Testis (tissue), 3 donors: ENCODE data around the gene PAK1. TPM values are rescaled to one million over a fixed set of nuclear protein-coding genes. Genes with fewer than 3 reads are reported as not detected.
"Not testable (repeated sequence)": the region's sequence is repeated elsewhere in the genome, so short reads cannot be mapped to it uniquely, and the experiment has no call there.

ENCODE experiments used
- DNase-seq: peaks from one replicate; pipeline ENCODE4 v3.0.0-alpha.2; 2019
- H3K27ac ChIP-seq, 2 donors: fragments of 200-600 bp; sonication (generic); one replicate each; pipeline ENCODE4 v1.5.1; 2019
- H3K27me3 ChIP-seq: fragments of 200-600 bp; sonication (generic); one replicate; pipeline ENCODE4 v1.5.1; 2019
- H3K36me3 ChIP-seq: fragments of 200-600 bp; sonication (generic); one replicate; pipeline ENCODE4 v1.5.1; 2017; ENCODE audit warnings: low read depth; ENCODE audit errors: missing control alignments
- H3K4me1 ChIP-seq: fragments of 200-600 bp; sonication (generic); one replicate; pipeline ENCODE4 v1.5.1; 2019
- H3K4me3 ChIP-seq, 2 donors: fragments of 200-600 bp; sonication (generic); one replicate each; pipeline ENCODE4 v1.5.1; 2017 to 2019
- H3K9me3 ChIP-seq: fragments of 200-600 bp; sonication (generic); one replicate; pipeline ENCODE4 v1.5.1; 2017
- POLR2A ChIP-seq: fragments of 450-650 bp; IDR thresholded peaks from one replicate; pipeline ENCODE4 v1.6.1; 2017; ENCODE audit warnings: antibody characterized with exemption, mild to moderate bottlenecking, moderate library complexity
- WGBS, 2 donors: methylation state at CpG; one replicate each; pipeline ENCODE4 v1.1.5; 2018; 5-methylcytosine and 5-hydroxymethylcytosine counted together
- intact Hi-C: fragments of 100-400 bp; cut with DNase I; formaldehyde crosslinking; loops from one replicate; pipeline ENCODE4 v1.15.1; 2023; ENCODE audit warnings: low total_unique reads
- polyA plus RNA-seq: library from polyadenylated mRNA; stranded (reverse); fragments of 350-450 nt; fragmentation: Illumina TruSeq; extraction: RNeasy Lipid Tissue Mini Kit (QIAGEN cat#74804); gene quantifications from one replicate; pipeline ENCODE4 v1.2.3, GENCODE V29; 2014; ENCODE audit warnings: low read depth, low replicate concordance; ENCODE audit not compliant: insufficient read depth
- total RNA-seq, 2 donors: library from RNA; depleted of rRNA; stranded (reverse); fragments of >200 nt; gene quantifications; one replicate each; pipeline ENCODE4 v1.2.3, GENCODE V29; 2016
- TF ChIP-seq, protein P1 (sequence below), 3 experiments: fragments of 450-650 bp in 2 of 3; fragments of 200-600 bp in 1 of 3; sonication (generic) in 1 of 3; IDR thresholded peaks; one replicate each; pipeline ENCODE4 v1.5.1; 2016 to 2019; ENCODE audit warnings: antibody characterized with exemption in 3 of 3, mild to moderate bottlenecking in 2 of 3, moderate library complexity in 1 of 3

The PAK1 gene
- total and polyA plus RNA-seq, 3 donors from 2014 or later: 60.1 to 80.9 (median 63.2) TPM

DNA sequence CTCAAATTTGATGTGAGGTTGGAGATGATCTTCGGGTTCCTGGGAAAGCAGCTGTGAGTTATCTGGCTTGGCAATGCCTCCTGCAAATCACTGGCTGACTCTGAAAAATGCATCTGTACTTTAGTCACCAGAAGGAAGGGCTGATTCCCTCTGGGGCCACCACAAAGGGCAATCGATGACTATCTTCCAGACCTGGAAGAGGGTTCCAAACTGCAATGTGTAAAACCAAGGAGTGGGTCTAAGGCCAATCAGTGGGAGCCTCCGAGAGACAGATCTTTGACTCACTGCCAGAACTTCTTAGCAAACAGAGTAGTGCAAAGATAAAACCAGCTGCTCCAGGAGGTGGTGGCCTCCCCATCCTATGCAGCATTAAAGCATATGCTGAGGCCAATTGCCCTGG, 29.1 kb upstream of the PAK1 start:
- intact Hi-C loops: no loop called here
- Histone ChIP-seq H3K9me3 (no peaks in the 10 kb centered on the region), H3K27me3 (no peaks in the 10 kb centered on the region), H3K4me3 (no peak overlapping the region), H3K36me3 (no peaks in the 10 kb centered on the region), H3K27ac (no peak overlapping the region), H3K4me1 (no peaks in the 10 kb centered on the region)
- 25 to 55% methylated on average over 3 of the region's 3 CpGs for WGBS, 2 donors
- DNase-seq: no peak
- no peak for TF ChIP-seq POLR2A
- TF ChIP-seq, protein P1, sequence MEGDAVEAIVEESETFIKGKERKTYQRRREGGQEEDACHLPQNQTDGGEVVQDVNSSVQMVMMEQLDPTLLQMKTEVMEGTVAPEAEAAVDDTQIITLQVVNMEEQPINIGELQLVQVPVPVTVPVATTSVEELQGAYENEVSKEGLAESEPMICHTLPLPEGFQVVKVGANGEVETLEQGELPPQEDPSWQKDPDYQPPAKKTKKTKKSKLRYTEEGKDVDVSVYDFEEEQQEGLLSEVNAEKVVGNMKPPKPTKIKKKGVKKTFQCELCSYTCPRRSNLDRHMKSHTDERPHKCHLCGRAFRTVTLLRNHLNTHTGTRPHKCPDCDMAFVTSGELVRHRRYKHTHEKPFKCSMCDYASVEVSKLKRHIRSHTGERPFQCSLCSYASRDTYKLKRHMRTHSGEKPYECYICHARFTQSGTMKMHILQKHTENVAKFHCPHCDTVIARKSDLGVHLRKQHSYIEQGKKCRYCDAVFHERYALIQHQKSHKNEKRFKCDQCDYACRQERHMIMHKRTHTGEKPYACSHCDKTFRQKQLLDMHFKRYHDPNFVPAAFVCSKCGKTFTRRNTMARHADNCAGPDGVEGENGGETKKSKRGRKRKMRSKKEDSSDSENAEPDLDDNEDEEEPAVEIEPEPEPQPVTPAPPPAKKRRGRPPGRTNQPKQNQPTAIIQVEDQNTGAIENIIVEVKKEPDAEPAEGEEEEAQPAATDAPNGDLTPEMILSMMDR (IDR thresholded peaks at IDR 0.05): no peak

DNA sequence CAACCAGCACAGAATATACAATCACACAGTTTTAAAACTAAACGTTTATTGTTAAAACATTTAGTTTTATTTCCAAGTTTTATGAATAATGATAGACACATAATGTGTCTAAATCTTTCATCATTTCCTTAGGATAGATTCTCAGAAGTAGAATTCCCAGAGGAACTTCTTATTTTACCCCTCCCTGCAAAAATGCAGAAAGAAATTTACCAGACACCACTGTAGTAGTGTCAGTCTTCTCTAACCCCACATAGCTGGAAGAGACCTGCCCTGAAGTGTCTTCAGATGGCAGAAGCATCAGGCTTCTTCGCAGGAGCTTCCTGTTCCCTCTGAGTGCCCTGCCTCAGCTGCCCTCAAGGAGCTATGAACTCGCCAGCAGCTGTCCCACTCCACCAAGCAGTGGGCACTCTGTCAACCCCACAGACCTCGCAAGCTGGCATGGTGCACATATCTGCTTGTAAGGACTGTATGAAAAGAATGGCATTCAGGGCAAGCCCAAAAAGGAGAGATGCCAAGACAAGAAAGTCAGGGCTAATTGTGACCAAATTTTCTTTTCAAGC, 28.5 kb upstream of the PAK1 start:
- intact Hi-C loops: no loop called here
- no peak for DNase-seq
- WGBS, 2 donors: 73 to 76% methylated on average over 4 of the region's 4 CpGs
- H3K4me3 ChIP-seq: no peak overlapping the region
- H3K36me3 ChIP-seq: no peaks in the 10 kb centered on the region
- no peak for TF ChIP-seq POLR2A
- TF ChIP-seq, protein P1 (IDR thresholded peaks at IDR 0.05): no peak
- no peaks in the 10 kb centered on the region for H3K27me3 ChIP-seq
- H3K27ac ChIP-seq: no peak overlapping the region
- no peaks in the 10 kb centered on the region for H3K9me3 ChIP-seq
- H3K4me1 ChIP-seq: no peaks in the 10 kb centered on the region

DNA sequence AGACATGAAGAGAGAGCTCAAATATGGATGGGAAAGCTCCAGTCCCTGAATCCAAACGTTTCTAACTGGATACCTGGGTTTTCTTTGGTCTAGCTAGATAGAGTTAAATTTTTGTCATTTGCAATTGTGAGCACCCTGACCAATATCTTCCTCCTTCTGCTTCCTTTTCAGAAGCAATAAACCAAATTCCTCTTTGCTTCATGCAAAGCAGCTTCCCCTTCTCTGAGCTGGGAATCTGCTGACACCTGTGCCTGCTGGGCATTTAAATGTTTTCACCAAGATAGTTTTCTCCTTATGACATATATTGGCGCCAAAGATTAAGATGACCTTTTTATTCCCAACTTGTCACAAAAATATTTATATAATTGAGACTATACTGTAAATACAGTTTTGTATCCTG, 27.9 kb upstream of the PAK1 start:
- intact Hi-C loops: no loop called here
- 66 to 71% methylated on average over 2 of the region's 2 CpGs for WGBS, 2 donors
- Histone ChIP-seq H3K4me3 (no peak overlapping the region), H3K36me3 (no peaks in the 10 kb centered on the region), H3K27ac (no peak overlapping the region), H3K9me3 (no peaks in the 10 kb centered on the region), H3K27me3 (no peaks in the 10 kb centered on the region), H3K4me1 (no peaks in the 10 kb centered on the region)
- DNase-seq: no peak
- TF ChIP-seq, protein P1 (IDR thresholded peaks at IDR 0.05): no peak
- TF ChIP-seq POLR2A: no peak

DNA sequence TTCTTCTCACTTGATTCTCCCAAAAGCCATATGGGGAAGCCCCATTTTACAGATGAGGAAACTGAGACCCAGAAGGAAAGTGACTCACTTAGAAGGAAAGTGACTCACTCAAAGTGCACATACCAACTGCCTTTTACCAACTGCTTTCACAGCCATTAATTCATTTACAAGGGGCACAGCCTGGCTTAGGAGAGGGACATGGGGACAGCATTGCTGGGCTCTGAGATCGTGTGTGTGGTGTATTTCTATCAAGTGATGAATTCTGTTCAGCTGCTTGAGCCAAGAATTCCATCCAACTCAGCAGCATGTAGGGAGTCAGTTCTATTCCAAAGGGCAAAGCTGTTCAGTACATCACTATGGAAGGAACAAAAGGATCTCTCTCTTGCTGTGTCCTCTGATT, 23.5 kb upstream of the PAK1 start:
- Histone ChIP-seq H3K27ac (no peak overlapping the region), H3K36me3 (no peaks in the 10 kb centered on the region), H3K27me3 (no peaks in the 10 kb centered on the region), H3K9me3 (no peaks in the 10 kb centered on the region), H3K4me3 (no peak overlapping the region), H3K4me1 (no peaks in the 10 kb centered on the region)
- 39 to 40% methylated on average over 1 of the region's 1 CpG for WGBS, 2 donors
- no peak for TF ChIP-seq POLR2A
- TF ChIP-seq, protein P1 (IDR thresholded peaks at IDR 0.05): no peak
- DNase-seq: no peak
- intact Hi-C loops: no loop called here

DNA sequence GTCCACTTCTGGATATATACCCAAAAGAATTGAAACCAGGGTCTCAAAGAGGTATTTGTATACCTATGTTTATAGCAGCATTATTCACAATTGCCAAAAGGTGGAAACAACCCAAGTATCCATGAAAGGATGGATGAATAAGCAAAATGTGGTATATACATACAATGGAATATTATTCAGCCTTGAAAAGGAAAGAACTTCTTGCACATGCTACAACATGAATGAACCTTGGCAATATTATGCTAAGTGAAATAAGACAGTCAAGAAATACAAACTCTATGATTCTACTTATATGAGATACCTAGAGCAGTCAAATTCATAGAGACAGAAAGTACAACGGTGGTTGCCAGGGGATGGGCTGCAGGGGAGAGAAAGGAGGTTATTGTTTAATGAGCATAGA, 21.6 kb upstream of the PAK1 start:
- intact Hi-C loops: no loop called here
- Histone ChIP-seq H3K27ac (no peak overlapping the region), H3K4me3 (no peak overlapping the region), H3K9me3 (no peaks in the 10 kb centered on the region), H3K27me3 (no peaks in the 10 kb centered on the region), H3K36me3 (no peaks in the 10 kb centered on the region), H3K4me1 (no peaks in the 10 kb centered on the region)
- TF ChIP-seq, protein P1 (IDR thresholded peaks at IDR 0.05): no peak
- no peak for TF ChIP-seq POLR2A
- no peak for DNase-seq
- 81 to 86% methylated on average over 1 of the region's 1 CpG for WGBS, 2 donors

DNA sequence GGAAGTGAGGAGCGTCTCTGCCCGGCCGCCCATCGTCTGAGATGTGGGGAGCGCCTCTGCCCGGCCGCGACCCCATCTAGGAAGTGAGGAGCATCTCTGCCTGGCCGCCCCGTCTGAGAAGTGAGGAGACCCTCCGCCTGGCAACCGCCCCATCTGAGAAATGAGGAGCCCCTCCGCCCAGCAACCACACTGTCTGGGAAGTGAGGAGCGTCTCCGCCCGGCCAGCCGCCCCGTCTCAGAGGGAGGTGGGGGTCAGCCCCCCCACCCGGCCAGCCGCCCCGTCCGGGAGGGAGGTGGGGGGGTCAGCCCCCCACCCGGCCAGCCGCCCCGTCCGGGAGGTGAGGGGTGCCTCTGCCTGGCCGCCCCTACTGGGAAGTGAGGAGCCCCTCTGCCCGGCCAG, 16.1 kb upstream of the PAK1 start:
- DNase-seq, H3K27me3 ChIP-seq, H3K9me3 ChIP-seq, H3K36me3 ChIP-seq, H3K4me1 ChIP-seq, H3K27ac ChIP-seq, intact Hi-C loops: not testable (repeated sequence)
- H3K4me3 ChIP-seq: peak overlapping the region; percentile 36 to 39
- 65% methylated on average over 18 of the region's 28 CpGs; no CpG with 5 or more reads in 1 of the 2 donors for WGBS, 2 donors
